Amygdala (tissue), 56 donors: ENCODE results near the gene LIPE.
A peak's percentile ranks its signal among the peaks of the same experiment; 100 is the strongest.

ENCODE experiments used
- DNase-seq, 56 donors: peaks; one replicate each; lab custom pipeline; 2025; lab: John Stamatoyannopoulos, UW

Gene LIPE

GRCh38 chr19:42392165-42392564 lies 35.0 kb downstream of the LIPE start:
- no peak for DNase-seq

DNA sequence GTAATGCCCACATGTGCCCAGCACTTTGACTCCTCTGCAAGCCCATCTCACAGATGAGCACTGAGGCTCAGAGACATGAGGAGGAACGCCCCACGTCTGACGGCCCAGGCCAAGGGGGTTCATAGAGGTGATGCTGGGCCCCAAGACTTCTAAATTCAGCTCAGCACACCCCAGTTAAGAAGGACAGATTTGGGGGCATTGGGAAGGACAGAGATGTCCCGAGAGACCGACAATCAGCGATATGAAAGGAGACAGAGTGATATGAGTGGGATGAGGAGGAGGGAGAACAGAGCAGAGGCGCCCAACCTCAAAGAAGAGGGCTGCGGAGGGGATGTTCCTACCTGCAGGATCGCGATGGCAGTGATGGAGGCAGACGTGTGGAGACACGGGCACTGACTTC lies 37.3 kb downstream of the LIPE start, which contains the start of gene CNFN:
Gene CNFN, minus strand, starts transcription at position 399 of the 400 bp plus-strand sequence. CDS start 1,260 bp downstream, outside the sequence.
- DNase-seq, result no peak

- no peak for DNase-seq
These were observed 38.2 kb downstream of the LIPE start for GRCh38 chr19:42388851-42389489.

DNA sequence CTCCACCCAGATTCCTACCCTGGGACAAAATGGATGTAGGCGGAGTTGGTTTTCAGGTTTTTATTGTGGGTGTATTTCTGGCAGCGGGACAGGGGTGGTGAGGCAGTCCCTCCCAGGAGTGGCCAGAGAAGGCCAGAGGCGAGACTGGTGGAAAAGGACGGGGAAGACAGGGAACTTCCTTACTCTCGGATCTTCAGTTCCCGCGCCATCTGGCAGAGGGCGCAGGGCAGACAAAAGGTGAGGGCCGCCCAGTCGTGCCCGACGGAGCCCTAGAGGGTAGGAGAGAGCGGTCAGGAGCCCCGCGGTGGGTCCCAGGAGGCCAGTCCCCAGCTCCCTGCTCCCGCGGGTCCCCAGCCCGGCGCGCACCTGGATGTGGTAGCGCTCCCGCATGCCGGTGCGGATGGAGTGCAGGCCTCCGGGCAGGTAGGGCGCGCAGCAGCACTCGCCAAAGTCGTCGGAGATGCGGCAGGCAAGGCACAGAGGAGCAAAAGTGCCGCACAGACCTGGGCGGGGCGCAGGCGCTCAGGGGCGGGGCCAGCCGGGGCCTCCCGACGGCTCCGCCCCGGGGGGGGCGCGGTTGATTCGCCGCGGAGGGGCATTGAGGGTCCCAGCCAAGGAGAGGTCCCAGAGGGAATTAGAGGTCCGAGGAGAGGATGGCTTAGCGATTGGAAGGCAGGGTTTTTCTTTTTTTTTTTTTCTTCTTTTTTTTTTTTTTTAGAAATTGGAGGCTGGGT lies 40.0 kb downstream of the LIPE start:
- peak in 17 of 56 donors; percentile 5 to 54 (median 35) for DNase-seq

- no peak for DNase-seq
These were observed 47.0 kb downstream of the LIPE start for GRCh38 chr19:42380155-42380554.

DNA sequence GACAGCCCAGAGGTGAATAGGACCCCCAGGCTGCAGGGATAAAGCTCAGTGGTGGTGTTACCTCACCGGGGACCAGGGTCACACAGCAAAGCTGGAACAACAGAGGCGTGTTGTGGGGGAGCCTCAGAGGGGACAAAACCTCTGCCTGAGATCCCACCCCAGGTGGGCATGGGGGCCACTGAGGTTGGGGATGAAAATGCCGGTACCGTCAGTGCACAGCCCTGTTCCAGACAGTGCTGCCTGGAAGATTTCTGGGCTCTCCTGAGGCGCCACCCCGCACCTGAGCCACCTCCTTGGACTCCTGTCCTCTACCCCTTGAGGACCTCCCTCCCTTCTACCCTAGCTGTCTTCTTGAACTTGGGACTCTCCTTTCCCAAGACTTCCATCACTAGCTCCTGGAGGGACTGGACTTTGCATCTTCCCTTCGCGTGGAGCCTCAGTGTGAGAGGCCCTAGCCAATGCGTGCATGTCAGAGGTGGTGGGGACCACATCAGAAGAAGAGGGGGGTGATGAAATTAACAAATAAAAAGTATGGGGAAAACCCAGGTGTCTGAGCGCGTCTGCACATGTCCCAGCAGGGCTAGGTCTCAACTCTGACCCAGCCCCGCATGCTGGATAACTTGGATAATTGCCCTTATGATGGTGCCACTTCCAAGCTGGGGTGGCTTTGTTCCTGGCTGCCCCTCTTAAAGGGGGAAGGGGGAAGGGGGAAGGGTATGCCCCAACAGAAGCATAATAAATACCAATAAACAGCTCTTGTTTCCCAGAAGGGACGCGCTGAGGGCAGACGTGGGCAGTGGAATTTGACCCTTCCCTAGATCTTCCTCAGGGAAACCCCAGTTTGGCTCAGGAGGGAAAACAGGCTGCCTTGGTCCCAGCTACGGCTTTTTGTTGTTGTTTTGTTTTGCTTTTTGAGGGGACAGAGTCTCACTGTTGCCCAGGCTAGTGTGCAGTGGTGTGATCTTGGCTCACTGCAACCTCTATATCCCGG lies 48.7 kb downstream of the LIPE start:
- no peak for DNase-seq

- no peak for DNase-seq
These were observed 51.0 kb downstream of the LIPE start for GRCh38 chr19:42376177-42376555.

- no peak for DNase-seq
These were observed 51.6 kb downstream of the LIPE start for GRCh38 chr19:42375415-42376176.

- DNase-seq, result no peak
These were observed 52.3 kb downstream of the LIPE start for GRCh38 chr19:42374826-42375376.

DNA sequence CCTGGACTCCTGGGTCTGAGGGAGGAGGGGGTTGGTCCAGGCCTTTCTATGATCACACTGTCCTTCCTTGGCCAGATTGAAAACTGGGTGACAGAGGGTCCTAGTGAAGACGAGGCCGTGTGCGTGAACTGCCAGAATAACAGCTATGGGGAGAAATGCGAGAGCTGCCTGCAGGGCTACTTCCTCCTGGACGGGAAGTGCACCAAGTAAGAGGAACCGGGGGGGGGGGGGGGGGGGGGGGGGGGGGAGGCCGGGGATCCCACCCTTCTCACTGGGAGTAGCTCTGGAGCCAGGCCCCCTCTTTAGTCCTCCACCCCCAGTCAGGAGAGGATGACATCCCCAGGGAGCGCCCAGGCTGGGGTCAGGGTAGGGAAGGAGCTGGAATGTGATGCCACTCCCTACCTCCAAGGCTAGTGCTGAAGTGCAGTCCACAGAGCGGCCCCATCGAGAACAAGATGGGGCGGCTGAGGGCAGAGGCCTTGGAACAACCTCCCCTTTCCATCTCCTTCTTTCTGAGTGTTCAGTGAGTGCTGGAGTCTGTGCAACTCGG lies 56.5 kb downstream of the LIPE start:
- DNase-seq, result no peak

DNA sequence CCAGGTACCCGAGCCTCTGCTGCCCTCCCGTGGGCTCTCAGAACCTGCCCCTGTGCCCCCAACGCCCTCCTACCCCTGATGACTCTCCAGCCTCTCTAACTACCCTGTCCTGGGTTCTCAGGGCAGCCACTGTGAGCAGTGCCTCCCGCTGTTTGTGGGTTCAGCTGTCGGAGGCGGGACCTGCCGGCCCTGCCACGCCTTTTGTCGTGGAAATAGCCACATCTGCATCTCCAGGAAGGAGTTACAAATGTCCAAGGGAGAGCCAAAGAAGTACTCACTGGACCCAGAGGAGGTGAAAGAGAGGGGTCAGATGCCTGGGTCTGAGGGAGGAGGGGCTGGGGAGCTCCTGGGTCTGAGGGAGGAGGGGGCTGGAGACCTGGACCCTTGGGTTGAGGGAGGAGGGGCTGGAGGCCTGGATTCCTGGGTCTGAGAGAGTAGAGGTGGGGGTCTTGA lies 57.1 kb downstream of the LIPE start:
- no peak for DNase-seq

GRCh38 chr19:42369433-42370067 lies 57.6 kb downstream of the LIPE start:
- DNase-seq, result no peak

- DNase-seq, result no peak
These were observed 58.4 kb downstream of the LIPE start for GRCh38 chr19:42368765-42369164.

DNA sequence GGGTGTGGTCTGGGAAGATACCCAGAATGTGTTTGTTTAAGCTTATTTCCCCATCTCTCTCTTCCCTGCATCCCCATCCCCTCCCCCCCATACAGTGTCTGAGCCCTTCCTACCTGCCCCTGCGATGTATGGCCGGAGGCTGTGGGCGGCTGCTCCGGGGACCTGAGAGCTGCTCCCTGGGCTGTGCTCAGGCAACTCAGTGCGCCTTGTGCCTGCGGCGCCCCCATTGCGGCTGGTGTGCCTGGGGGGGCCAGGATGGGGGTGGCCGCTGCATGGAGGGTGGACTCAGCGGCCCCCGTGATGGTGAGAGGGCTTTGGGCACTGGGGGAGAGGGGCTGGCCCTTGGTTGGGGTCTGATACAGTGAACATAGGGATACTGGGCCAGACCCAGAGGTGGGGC lies 58.8 kb downstream of the LIPE start:
- no peak for DNase-seq

- no peak for DNase-seq
These were observed 59.3 kb downstream of the LIPE start for GRCh38 chr19:42367929-42368328.

DNA sequence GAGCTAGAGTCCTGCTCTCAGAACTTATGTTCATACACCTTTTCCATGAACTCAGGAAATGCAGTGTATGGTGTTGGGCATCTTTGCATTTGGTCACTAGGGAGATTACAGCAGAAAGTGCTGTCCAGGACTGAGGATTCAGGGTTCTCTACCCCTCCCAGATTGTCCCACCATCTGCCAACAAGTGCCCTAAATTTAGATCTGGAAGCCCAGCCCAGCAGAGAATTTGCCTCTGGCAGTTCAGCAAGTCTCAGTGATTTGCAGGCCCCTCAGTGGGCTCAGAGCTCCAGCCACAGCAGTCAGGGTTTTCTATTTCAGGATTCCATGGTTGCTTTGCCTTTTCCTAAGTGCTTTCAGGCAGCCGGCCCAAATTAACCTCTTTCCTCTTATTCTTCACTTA lies 60.5 kb downstream of the LIPE start:
- DNase-seq, result no peak

GRCh38 chr19:42363614-42364346 lies 63.4 kb downstream of the LIPE start:
- peak in 3 of 56 donors; percentile 0 to 51 (median 16) for DNase-seq

GRCh38 chr19:42362891-42363440 lies 64.2 kb downstream of the LIPE start:
- DNase-seq, result no peak
